ES-I3 (cell line): Measurements from ENCODE around the gene UBE2R2.
"Not testable (repeated sequence)": the region's sequence is repeated elsewhere in the genome, so short reads cannot be mapped to it uniquely, and the experiment has no call there.

Source experiments
- H3K36me3 ChIP-seq: 2 replicates; pipeline ENCODE4 v1.6.1; 2013; ENCODE audit warnings: mild to moderate bottlenecking, low read length, control low read depth, moderate library complexity; ENCODE audit not compliant: insufficient read depth
- H3K4me1 ChIP-seq: 2 replicates; pipeline ENCODE4 v1.6.1; 2013; ENCODE audit warnings: mild to moderate bottlenecking, control low read depth, low read length; ENCODE audit not compliant: insufficient read depth
- H3K9ac ChIP-seq: 2 replicates; pipeline ENCODE4 v1.6.1; 2013; ENCODE audit warnings: low read depth, mild to moderate bottlenecking, low read length, moderate library complexity
- H3K9me3 ChIP-seq: 2 replicates; pipeline ENCODE4 v1.6.1; 2013; ENCODE audit warnings: mild to moderate bottlenecking, low read length, moderate library complexity; ENCODE audit not compliant: control insufficient read depth, insufficient read depth

Gene UBE2R2

GRCh38 chr9:33869243-33869642 is 52.3 kb downstream of the UBE2R2 start:
- not testable (repeated sequence) for H3K36me3 ChIP-seq, H3K4me1 ChIP-seq, H3K9ac ChIP-seq, H3K9me3 ChIP-seq

DNA sequence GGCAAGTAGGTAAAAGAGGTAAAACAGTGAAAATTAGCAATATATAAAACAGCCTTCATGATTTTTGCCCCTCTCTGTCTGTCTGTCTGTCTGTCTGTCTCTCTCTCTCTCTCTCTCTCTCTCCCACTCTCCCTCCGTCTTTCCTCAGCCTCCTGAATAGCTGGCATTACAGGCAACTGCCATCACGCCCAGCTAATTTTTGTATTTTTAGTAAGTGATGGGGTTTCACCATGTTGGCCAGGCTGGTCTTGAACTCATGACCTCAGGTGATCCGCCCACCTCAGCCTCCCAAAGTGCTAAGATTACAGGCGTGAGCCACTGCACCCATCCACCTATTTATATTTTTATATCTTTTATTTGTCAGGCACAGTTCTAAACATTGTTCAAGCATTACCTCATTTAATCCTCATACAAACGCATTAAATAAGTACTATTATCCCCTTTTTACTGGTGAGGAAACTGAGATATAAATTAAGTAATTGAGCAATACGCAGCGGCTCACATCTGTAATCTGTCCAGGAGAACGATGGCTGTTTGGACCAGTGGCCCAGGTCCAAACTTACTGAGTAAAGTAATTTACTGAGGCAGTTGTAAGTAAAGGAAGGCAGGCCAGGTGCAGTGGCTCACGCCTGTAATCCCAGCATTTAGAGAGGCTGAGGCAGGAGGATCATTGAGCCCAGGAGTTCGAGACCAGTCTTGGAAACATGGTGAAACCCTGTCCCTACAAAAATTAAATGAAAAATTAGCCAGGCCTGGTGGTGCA is 60.9 kb downstream of the UBE2R2 start:
- H3K36me3 ChIP-seq = no peaks in the 10 kb centered on the region
- H3K9ac ChIP-seq = no peak overlapping the region
- no peaks in the 10 kb centered on the region for H3K9me3 ChIP-seq
- peaks cover 6% of the 10 kb centered on the region; the same call in 1 of the 2 replicates for H3K4me1 ChIP-seq

- Histone ChIP-seq H3K9me3 (no peaks in the 10 kb centered on the region), H3K36me3 (no peaks in the 10 kb centered on the region), H3K4me1 (peaks cover 8% of the 10 kb centered on the region), H3K9ac (no peak overlapping the region)
These were observed 61.9 kb downstream of the UBE2R2 start for GRCh38 chr9:33878691-33879366.

DNA sequence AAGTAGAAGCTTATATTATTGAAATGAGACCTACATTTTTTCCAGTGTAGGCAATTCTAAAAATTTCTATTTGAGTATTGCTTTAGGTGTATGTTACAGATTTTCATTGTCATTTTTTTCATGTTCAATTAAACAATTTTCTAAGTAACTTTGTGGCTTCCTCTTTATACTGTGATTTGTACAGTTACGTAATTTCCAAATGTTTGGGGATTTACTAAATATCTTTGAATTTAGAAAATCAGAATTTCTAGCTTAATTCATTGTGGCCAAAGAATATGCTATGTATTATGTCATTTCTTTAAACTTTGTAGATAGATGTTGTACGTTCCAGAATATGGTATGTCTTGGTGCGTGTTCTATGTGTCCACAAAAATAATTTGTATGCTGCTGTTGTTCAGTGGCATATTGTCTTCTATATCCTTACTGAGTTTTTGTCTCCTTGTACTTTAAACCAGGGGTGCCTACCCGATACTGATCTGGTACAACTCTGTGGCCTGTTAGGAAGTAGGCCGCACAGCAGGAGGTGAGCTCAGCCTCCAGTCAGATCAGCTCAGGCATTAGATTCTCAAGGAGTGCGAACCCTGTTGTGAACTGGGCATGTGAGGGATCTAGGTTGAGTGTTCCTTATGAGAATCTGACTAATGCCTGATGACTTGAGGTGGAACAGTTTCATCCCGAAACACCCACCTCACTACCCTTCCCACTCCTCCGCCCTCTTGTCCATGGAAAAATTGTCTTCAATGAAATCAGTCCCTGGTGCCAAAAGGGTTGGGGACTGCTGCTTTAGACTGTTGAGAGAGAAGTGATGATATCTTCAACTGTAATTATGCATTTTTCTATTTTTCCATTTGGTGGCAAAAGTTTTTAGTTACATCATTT is 63.5 kb downstream of the UBE2R2 start:
- Histone ChIP-seq H3K9ac (no peak overlapping the region), H3K9me3 (no peaks in the 10 kb centered on the region), H3K4me1 (peaks cover 19% of the 10 kb centered on the region), H3K36me3 (no peaks in the 10 kb centered on the region)

DNA sequence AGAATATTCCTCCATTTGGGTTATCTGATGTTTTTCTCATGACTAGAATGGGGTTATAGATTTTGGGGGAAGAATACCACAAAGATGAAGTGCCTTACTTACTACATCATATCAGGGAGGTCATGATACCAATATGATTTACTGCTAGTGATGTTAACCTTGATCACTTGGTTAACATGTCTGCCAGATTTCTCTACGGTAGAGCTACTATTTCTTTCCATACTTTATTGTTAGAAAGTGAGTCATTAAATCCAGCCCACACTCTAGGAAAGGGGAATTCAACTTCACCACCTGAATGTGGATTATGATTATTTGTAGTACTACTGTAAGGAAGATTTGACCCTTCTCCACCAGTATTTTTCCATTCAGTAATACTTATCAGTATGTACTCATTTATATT is 64.7 kb downstream of the UBE2R2 start:
- H3K9me3 ChIP-seq = no peaks in the 10 kb centered on the region
- H3K36me3 ChIP-seq = no peaks in the 10 kb centered on the region
- H3K4me1 ChIP-seq = peaks cover 19% of the 10 kb centered on the region
- H3K9ac ChIP-seq = no peak overlapping the region

- Histone ChIP-seq H3K9ac (no peak overlapping the region), H3K36me3 (no peaks in the 10 kb centered on the region; the same call in 1 of the 2 replicates), H3K9me3 (no peaks in the 10 kb centered on the region), H3K4me1 (peaks cover 19% of the 10 kb centered on the region)
These were observed 68.1 kb downstream of the UBE2R2 start for GRCh38 chr9:33884856-33885701.

DNA sequence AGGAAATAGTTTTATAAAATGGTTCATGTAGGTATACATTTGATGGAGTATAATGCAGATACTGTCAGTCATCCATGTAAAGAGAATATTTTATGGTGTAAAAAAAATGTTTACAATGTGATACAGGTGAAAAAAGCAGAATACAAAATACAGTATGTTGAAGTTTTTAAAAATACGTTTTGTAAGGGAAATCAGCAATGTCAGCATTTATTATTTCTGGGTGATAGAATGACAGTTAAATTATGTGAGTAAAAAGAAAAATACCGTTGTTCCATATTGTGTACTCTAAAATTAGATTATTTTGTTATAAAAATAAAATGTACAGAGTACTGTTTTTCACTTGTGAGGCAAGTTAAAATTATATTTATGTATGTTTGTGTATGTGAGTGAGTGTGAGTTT is 69.0 kb downstream of the UBE2R2 start:
- Histone ChIP-seq H3K4me1 (peaks cover 13% of the 10 kb centered on the region), H3K36me3 (no peaks in the 10 kb centered on the region; the same call in 1 of the 2 replicates), H3K9ac (no peak overlapping the region), H3K9me3 (no peaks in the 10 kb centered on the region)

DNA sequence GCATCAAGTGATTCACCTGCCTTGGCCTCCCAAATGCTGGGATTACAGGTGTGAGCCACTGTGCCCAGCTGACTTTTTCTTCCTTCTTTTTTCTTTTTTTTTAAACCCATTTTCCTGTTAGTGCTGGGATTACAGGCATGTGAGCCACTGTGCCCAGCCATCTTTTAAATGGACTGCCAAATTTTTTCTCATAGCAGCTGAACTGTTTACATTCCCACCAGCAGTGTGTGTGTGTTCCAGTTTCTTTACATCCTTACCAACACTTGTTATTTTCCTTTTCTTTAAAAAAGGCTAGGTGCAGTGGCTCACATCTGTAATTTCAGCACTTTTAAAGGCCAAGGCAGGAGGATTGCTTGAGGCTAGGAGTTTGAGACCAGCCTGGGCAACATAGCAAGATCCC is 76.9 kb downstream of the UBE2R2 start:
- H3K4me1 ChIP-seq = no peaks in the 10 kb centered on the region
- no peaks in the 10 kb centered on the region for H3K9me3 ChIP-seq
- no peak overlapping the region for H3K9ac ChIP-seq
- H3K36me3 ChIP-seq = no peaks in the 10 kb centered on the region

- Histone ChIP-seq H3K9ac (no peak overlapping the region), H3K36me3 (no peaks in the 10 kb centered on the region), H3K9me3 (no peaks in the 10 kb centered on the region), H3K4me1 (no peaks in the 10 kb centered on the region)
These were observed 77.4 kb downstream of the UBE2R2 start for GRCh38 chr9:33894316-33894715.

DNA sequence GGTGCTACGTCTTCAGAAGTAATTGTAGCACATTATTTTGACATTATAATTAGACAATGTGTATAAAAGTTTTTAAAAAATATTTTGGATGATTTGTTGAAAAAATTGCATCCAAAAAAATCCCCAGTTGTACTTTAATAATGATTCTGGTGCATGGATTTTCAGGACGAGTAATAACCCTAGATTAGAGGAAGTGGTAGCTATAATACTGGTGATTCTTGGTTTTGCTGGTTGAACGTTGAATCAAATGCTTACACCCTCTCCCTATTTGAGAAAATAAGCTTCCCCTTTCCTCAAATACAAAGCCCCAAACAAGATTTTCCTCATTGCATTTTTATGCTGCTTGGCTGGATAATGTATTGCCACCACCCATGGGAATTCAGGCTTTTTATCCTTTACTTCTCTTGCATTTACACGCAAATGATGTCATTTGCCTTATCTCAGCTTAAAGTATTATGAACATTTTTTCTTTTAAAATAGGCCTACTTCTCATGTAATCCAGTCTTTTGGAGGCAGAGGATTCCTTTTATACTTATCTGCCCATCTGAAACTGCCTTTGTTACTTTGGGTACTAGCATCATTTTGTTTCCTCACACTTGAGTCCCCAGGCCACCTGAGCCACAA is 86.3 kb downstream of the UBE2R2 start:
- Histone ChIP-seq H3K9ac (no peak overlapping the region), H3K36me3 (no peaks in the 10 kb centered on the region; the same call in 1 of the 2 replicates), H3K4me1 (no peaks in the 10 kb centered on the region), H3K9me3 (no peaks in the 10 kb centered on the region)

DNA sequence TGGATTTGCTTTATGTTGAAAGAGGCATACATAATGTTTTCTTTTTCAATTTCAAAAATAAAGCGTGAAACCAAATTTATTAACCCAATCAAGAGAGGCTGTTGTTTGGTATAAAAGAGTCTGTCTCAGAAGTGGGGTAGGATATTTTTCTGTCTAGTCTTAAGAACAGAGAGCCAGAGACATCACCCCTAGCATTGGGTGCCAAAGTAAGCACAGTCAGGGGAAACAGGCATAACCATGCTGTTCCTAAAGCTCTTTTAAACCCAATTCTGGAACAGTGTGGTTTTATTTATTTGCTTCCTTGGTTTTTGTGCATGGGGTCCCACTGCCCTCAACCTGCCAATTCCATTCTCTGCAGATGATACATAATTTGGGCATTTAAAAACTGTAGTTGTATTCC is 88.2 kb downstream of the UBE2R2 start:
- Histone ChIP-seq H3K9ac (no peak overlapping the region), H3K36me3 (no peaks in the 10 kb centered on the region; the same call in 1 of the 2 replicates), H3K9me3 (no peaks in the 10 kb centered on the region)

GRCh38 chr9:33906769-33907168 is 89.8 kb downstream of the UBE2R2 start:
- no peaks in the 10 kb centered on the region; the same call in 1 of the 2 replicates for H3K36me3 ChIP-seq
- H3K9me3 ChIP-seq = no peaks in the 10 kb centered on the region
- no peaks in the 10 kb centered on the region for H3K4me1 ChIP-seq
- no peak overlapping the region for H3K9ac ChIP-seq

More for the DNA sequence above, 88.2 kb downstream of the UBE2R2 start:
- no peaks in the 10 kb centered on the region for H3K4me1 ChIP-seq

DNA sequence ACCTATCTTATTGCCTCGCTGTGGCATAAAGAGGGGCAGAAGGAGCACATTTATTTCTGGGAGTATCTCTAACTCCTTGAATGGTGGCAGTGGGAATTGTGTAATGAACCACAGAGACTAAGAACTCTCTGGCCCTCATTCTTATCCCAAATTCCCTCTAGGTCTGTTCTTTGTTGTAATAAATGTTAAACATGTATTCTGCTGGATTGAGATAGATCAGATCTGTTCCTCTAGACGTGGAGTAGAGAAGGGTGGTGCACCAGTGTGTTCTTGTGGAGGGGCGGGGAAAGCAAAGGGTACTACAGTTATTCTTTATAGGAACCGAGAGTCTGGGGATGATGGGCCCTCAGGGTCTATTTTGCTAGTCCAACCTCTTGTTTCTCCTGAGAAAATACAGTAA is 90.4 kb downstream of the UBE2R2 start:
- H3K4me1 ChIP-seq = no peaks in the 10 kb centered on the region
- no peak overlapping the region for H3K9ac ChIP-seq
- H3K36me3 ChIP-seq = no peaks in the 10 kb centered on the region; the same call in 1 of the 2 replicates
- no peaks in the 10 kb centered on the region for H3K9me3 ChIP-seq
